Embryonic facial prominence (tissue), 1 donor: ENCODE measurements around the gene LLGL2.
"Not testable (repeated sequence)": the region's sequence is repeated elsewhere in the genome, so short reads cannot be mapped to it uniquely, and the experiment has no call there.

Source experiments
- DNase-seq: peaks from one replicate; pipeline ENCODE4 v3.0.0-alpha.2; 2016; ENCODE audit errors: extremely low spot score

LLGL2 gene

DNA sequence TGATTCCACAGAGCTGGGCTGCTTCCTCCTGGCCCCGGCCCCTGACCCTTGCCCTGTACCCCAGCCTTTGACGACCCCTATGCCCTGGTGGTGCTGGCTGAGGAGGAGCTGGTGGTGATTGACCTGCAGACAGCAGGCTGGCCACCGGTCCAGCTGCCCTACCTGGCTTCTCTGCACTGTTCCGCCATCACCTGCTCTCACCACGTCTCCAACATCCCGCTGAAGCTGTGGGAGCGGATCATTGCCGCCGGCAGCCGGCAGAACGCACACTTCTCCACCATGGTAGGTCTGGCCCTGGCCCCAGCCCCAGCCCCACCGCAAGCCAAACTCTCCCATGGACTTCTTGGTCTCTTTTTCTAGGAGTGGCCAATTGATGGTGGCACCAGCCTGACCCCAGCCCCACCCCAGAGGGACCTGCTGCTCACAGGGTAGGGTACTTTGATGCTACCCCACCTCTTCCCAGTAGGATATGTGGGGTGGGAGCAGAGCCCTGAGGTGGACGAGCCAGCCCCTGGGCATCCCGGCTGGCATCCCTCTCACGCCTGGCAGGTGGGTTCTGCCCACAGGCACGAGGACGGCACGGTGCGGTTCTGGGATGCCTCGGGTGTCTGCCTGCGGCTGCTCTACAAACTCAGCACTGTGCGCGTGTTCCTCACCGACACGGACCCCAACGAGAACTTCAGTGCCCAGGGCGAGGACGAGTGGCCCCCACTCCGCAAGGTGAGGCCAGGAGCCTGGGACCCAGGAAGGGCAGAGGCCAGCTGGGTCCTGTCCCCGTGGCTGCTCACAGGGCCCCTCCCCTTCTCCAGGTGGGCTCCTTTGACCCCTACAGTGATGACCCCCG lies 43.1 kb downstream of the LLGL2 start:
- DNase-seq: no peak

GRCh38 chr17:75570034-75570676 lies 44.7 kb downstream of the LLGL2 start:
- DNase-seq: no peak

GRCh38 chr17:75570772-75571171 lies 45.3 kb downstream of the LLGL2 start:
- DNase-seq: no peak

DNA sequence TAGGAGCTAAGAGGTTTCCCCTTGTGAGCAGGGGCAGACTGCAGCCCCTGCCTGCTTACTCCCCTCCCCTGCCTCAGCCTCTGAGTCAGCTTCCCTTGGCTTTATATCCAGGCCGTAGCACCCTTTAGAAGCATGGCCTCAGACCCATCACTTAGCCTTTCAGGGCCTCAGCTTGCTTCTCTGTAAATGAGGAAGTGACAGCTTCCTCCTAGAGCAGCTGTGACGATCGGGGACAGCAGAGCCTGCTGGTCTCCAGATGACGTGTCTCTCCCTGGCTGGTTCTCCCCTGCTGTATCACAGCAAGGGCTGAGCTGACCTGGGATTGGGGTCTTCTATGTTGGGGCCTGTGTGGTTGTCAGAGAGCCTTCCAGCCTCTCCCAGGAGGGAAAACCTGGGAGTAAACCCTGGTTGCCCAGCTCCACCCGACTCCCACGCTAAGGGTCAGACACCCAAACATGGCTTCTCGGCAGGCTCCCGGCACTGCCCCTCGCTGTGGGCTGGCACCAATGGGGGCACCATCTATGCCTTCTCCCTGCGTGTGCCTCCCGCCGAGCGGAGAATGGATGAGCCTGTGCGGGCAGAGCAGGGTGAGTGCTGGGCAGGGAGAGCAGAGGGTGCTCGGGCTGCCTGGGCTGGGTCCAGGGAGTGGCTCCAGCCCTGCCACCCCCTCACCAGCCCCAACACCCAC lies 45.8 kb downstream of the LLGL2 start:
- DNase-seq: no peak

- DNase-seq: no peak
These were observed 46.4 kb downstream of the LLGL2 start for GRCh38 chr17:75571885-75572215.

DNA sequence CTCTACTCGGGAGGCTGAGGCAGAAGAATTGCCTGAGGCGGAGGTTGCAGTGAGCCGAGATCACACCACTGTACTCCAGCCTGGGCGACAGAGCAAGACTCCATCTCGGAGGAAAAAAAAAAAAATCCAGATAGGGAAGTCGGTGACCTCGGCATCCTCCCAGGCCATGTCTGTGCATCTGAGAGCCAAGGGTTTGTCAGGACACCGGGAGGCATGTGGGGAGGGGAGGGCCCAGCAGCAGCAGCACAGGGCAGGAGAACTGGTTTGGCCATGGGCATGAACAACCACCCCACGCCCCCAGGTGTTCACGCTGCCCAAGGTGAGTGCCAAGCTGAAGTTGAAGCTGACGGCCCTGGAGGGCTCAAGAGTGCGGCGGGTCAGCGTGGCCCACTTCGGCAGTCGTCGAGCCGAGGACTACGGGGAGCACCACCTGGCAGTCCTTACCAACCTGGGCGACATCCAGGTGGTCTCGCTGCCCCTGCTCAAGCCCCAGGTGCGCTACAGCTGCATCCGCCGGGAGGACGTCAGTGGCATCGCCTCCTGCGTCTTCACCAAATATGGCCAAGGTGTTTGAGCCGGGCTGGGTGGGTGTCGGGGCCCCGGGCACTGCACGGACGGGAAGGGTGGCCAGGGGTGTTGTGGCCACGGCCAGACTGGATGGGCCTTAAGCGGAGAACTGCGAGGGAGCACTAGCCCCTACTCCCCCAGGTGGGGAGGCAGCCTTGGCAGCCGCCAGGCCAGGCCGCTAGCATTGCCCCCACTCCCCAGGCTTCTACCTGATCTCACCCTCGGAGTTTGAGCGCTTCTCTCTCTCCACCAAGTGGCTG lies 47.4 kb downstream of the LLGL2 start:
- DNase-seq: no peak

GRCh38 chr17:75573540-75573957 lies 48.1 kb downstream of the LLGL2 start:
- no peak for DNase-seq

DNA sequence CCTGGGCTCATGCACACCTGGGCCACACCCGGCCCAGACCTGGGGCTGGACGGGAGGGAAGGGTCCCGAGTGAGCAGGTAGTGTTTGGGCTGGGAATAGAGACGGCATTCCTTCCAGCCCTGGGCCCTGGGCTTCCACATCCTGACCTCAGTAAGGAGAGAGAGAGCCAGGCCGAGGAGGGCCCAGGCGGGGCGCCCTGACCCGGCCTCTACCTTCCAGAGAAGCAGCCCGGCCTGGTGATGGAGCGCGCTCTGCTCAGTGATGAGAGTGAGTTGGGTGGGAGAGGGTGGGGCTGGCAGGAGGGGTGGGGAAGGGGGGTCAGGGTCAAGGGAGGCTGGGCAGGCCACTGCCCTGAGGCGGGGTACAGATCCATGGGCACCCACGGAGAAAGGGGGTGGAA lies 48.5 kb downstream of the LLGL2 start:
- DNase-seq: no peak

DNA sequence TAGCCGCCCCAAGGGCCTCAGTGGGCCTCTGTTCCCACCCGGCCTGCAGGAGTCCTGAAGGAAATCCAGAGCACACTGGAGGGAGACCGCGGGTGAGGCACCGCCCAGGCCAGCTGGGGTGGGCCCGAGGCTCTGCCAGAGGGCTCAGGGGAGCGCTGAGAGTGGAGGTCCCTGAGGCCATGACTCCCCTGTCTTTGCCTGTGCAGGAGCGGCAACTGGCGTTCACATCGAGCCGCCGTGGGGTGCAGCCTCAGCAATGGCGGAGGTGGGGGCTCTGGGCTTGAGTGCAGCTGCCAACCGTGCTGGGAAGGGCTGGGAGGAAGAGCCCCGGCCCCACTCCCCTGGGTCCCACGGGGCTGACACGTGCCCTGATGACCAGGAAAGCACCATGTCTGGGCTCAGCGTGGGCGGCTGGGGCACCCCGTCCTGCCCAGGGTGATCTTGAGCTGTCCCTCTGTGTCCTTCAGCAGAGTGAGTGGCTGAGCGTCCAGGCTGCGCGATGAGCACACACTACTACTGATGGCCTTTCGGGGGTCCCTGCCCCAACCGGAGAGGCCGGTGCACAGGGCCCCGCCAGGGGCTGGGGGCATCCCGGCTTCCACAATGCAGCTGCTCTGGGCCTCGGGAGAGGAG lies 49.0 kb downstream of the LLGL2 start:
- no peak for DNase-seq

DNA sequence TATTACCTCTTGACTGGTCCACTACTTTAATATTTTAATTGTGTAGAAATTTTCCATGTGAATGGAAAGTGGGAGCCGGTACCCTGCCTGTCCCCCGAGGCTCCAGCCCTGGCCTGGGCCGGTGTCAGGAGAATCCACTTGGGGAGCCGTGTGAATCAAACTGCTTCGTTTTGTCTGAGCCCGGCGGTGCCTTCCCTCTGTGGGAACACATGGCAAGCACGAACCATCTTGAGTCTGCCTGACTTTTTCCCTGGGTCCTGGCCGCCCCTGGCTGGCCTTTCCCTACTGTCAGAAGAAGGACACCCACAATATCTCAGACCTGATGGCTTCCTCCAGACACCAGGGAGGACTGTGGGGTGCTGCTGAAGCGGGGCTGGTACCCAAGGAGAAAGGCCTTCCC lies 49.7 kb downstream of the LLGL2 start:
- DNase-seq: no peak

DNA sequence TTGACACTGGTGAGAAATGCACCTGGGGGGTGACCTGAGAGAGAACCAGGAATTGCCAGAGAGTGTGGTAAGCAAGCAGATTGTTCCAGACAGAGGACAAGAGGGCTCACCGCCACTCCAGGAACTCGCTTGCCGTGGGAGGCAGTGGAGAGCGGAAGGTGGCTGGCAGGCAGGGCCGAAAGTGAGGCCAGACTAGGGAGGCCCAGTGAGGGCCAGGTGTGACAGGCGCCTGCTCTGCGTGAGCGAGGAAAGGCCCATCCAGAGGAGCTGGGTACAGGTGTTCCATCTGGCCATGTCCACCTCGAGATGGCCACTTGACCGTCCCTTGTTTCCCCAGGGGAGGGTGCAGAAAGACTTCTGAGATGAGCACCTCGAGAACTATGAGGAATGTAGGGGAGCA lies 50.2 kb downstream of the LLGL2 start:
- no peak for DNase-seq

GRCh38 chr17:75576661-75577060 lies 51.2 kb downstream of the LLGL2 start:
- DNase-seq: no peak

- not testable (repeated sequence) for DNase-seq
These were observed 55.7 kb downstream of the LLGL2 start for GRCh38 chr17:75581121-75581725.

DNA sequence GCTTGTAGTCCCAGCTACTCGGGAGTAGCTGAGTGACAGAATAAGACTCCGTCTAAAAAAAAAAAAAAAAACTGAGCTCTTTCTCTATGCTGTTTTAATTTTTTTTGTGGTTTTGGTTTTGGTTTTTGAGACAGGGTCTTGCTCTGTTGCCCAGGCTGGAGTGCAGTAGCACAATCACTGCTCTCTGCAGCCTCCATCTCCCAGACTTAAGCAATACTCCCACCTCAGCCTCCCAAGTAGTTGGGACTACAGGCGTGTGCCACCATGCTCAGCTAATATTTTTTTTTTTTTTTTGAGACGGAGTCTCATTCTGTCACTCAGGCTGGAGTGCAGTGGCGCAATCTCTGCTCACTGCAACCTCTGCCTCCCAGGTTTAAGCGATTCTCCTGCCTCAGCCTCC lies 57.7 kb downstream of the LLGL2 start:
- DNase-seq: not testable (repeated sequence)

DNA sequence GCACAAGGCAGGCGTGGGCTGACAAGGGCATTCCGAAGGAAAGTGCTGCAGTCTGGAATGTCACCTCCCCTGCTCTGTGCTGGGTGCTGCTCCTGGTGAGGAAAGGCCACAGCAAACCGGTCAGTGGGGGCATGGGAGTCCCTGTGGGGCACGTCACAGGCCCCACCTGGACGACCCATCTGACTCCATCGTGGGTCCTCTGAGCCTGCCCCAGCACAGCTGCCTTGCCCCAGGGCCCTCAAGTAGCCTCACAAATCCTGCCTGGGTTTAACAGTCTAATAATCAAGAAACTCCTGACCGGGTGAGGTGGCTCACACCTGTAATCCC lies 59.3 kb downstream of the LLGL2 start:
- DNase-seq: no peak

DNA sequence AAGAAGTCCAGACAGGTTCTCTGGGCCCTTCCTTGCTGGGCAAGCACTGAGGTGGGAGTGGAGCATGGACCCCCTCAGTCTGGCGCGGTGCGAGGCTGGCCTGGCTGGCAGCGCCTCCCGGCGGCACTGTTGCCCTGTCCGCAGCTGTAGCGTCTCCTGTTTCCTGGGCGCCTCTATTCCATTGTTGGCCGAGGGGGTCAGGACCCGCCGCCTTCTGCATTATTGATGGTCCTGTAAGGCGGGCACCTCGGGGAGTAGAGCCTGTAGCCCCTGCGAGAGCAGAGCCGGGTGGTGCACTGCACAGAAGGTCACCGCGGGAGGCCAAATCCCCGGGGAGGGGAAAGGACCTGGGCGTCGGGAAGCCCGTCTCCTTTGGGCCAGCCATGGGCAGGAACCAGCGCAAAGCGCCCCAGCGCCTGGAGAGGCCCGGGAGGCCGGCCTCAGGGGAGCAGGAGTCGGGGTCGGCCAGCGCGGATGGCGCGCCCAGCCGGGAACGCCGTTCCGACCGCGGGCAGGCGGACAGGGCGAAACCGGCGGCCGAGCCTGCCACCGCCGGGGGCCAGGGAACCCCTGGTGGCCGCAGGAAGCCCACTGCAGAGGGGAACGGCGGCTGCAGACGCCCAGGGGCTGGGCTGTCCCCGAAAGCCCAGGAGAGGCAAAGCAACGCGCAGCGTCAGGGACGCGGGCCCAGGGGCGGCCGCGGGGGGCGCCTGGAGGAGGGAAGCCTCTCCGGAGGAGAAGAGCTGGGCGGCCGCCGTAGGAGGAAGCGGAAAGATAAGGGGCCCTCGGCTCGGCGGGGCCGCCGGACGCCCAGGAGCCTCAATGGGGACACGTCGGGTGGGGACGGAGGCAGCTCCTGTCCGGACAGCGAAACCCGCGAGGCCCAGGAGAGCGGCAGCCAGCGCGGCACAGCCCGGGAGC lies 62.4 kb downstream of the LLGL2 start, which contains the start of gene MYO15B:
TSS of gene MYO15B (plus strand) at position 126 of the 921 bp plus-strand sequence. CDS start at position 384, 258 bp downstream.
- DNase-seq: peak; percentile 43

GRCh38 chr17:75588596-75589011 lies 63.1 kb downstream of the LLGL2 start:
- no peak for DNase-seq

GRCh38 chr17:75589012-75589918 lies 63.8 kb downstream of the LLGL2 start:
- DNase-seq: peak; percentile 71

GRCh38 chr17:75589919-75590303 lies 64.4 kb downstream of the LLGL2 start:
- DNase-seq: no peak
